Neuronal stem cell (in vitro differentiated cells): ENCODE data around the gene GET4.

Experiments used
- DNase-seq: peaks from one replicate; pipeline ENCODE4 v3.0.0-alpha.2; 2013; ENCODE audit warnings: low spot score
- H2AFZ ChIP-seq: one replicate; pipeline ENCODE4 v1.6.1; 2013; ENCODE audit warnings: mild to moderate bottlenecking, low read length, inconsistent platforms
- H2AK5ac ChIP-seq: 2 replicates; pipeline ENCODE4 v1.6.1; 2013; ENCODE audit warnings: low read depth, mild to moderate bottlenecking, inconsistent platforms, low read length, moderate library complexity, mixed read lengths
- H2BK120ac ChIP-seq: 2 replicates; pipeline ENCODE4 v1.6.1; 2013; ENCODE audit warnings: low read depth, mild to moderate bottlenecking, inconsistent platforms, low read length, moderate library complexity, mixed read lengths
- H2BK12ac ChIP-seq: one replicate; pipeline ENCODE4 v1.6.1; 2013; ENCODE audit warnings: low read length, inconsistent platforms
- H2BK15ac ChIP-seq: 2 replicates; pipeline ENCODE4 v1.6.1; 2013; ENCODE audit warnings: mild to moderate bottlenecking, low read length, inconsistent platforms, mixed read lengths
- H2BK5ac ChIP-seq: one replicate; pipeline ENCODE4 v1.6.1; 2013; ENCODE audit warnings: inconsistent platforms, mild to moderate bottlenecking, low read length, moderate library complexity
- H3K14ac ChIP-seq: one replicate; pipeline ENCODE4 v1.6.1; 2013; ENCODE audit warnings: low read length, inconsistent platforms
- H3K18ac ChIP-seq: 2 replicates; pipeline ENCODE4 v1.6.1; 2013; ENCODE audit warnings: low read length, inconsistent platforms
- H3K23ac ChIP-seq: 2 replicates; pipeline ENCODE4 v1.6.1; 2013; ENCODE audit warnings: low read depth, mild to moderate bottlenecking, mixed read lengths, low read length, inconsistent platforms; ENCODE audit not compliant: poor library complexity
- H3K27ac ChIP-seq: replicated peaks from 3 replicates; pipeline ENCODE4 v1.5.1; 2013; ENCODE audit warnings: low read length, inconsistent platforms
- H3K27me3 ChIP-seq, 3 experiments: 2 replicates each; pipeline ENCODE4 v1.6.1; 2013; ENCODE audit warnings: low read length in 3 of 3, mild to moderate bottlenecking in 2 of 3, inconsistent platforms in 1 of 3, low read depth in 1 of 3, mixed read lengths in 1 of 3, moderate library complexity in 1 of 3; ENCODE audit not compliant: control insufficient read depth in 3 of 3, insufficient read depth in 3 of 3
- H3K36me3 ChIP-seq, 2 donors: replicated peaks in 1 of 2; 2 replicates each; pipeline ENCODE4 v1.6.1; 2013; ENCODE audit warnings: low read length in 2 of 2; ENCODE audit not compliant: control insufficient read depth in 2 of 2, insufficient read depth in 2 of 2
- H3K4ac ChIP-seq: 2 replicates; pipeline ENCODE4 v1.6.1; 2013; ENCODE audit warnings: inconsistent platforms, mild to moderate bottlenecking, low read length, moderate library complexity
- H3K4me1 ChIP-seq, 2 donors: 1 replicate in 1 of 2; 2 replicates in 1 of 2; pipeline ENCODE4 v1.6.1; 2013; ENCODE audit warnings: low read length in 2 of 2, low read depth in 1 of 2; ENCODE audit not compliant: control insufficient read depth in 2 of 2, insufficient read depth in 1 of 2
- H3K4me2 ChIP-seq: one replicate; pipeline ENCODE4 v1.6.1; 2013; ENCODE audit warnings: mild to moderate bottlenecking, low read length, inconsistent platforms; ENCODE audit not compliant: insufficient read depth, poor library complexity, severe bottlenecking
- H3K4me3 ChIP-seq, 2 donors: 2 replicates each; pipeline ENCODE4 v1.5.1; 2013; ENCODE audit warnings: low read length in 2 of 2, mild to moderate bottlenecking in 2 of 2, inconsistent platforms in 1 of 2, moderate library complexity in 1 of 2
- H3K79me1 ChIP-seq: one replicate; pipeline ENCODE4 v1.6.1; 2013; ENCODE audit warnings: low read depth, mild to moderate bottlenecking, inconsistent platforms, low read length, moderate library complexity
- H3K9ac ChIP-seq: one replicate; pipeline ENCODE4 v1.6.1; 2013; ENCODE audit warnings: mild to moderate bottlenecking, low read depth, low read length, inconsistent platforms; ENCODE audit not compliant: poor library complexity
- H3K9me3 ChIP-seq, 2 donors: replicated peaks in 1 of 2; 2 replicates each; pipeline versions ENCODE3 to v1.6.1; 2013; ENCODE audit warnings: low read length in 2 of 2, mild to moderate bottlenecking in 2 of 2, inconsistent platforms in 1 of 2, low read depth in 1 of 2, mixed read lengths in 1 of 2, moderate library complexity in 1 of 2; ENCODE audit not compliant: control insufficient read depth in 2 of 2, insufficient read depth in 1 of 2
- H4K8ac ChIP-seq: one replicate; pipeline ENCODE4 v1.6.1; 2013; ENCODE audit warnings: low read depth, mild to moderate bottlenecking, inconsistent platforms, low read length, moderate library complexity
- H4K91ac ChIP-seq: one replicate; pipeline ENCODE4 v1.6.1; 2013; ENCODE audit warnings: low read length, low read depth, mild to moderate bottlenecking, inconsistent platforms; ENCODE audit not compliant: poor library complexity
- WGBS, 2 donors: extraction: QIAGEN DNeasy Blood & Tissue Kit; methylation state at CpG; one replicate each; pipeline ENCODE4 v1.1.7; 2013; ENCODE audit warnings: missing lambda C conversion rate in 2 of 2, mixed read lengths in 1 of 2; ENCODE audit not compliant: insufficient read length in 2 of 2, insufficient replicate concordance in 1 of 2; ENCODE audit errors: extremely low coverage in 2 of 2; 5-methylcytosine and 5-hydroxymethylcytosine counted together

The GET4 gene

DNA sequence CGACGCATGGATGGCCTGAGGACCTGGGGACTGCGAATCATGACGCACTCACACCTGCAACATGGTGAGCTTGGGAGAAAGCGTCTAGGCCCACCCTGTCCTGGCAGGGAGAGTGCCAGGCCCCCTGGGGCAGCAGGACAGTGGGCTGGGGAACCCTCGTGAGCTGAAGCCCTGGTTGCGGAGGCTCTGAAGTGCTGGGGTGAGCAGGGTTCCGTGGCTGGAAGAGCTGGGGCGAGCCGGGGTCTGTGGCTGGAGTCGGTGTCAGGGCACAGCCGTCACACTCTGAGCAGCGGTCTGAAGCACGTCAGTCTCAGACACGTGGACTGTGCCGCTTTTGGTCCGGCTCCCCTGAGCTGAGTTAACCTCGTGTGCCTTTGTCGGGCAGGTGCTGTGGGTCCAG, 39.4 kb upstream of the GET4 start:
- no peak overlapping the region for H4K8ac ChIP-seq
- H4K91ac ChIP-seq, result no peak overlapping the region
- no peak for DNase-seq
- no peak overlapping the region for H3K27ac ChIP-seq
- H3K9me3 ChIP-seq, result peaks cover 0 to 1% of the 10 kb centered on the region in 2 donors
- H3K79me1 ChIP-seq, result peaks cover 13% of the 10 kb centered on the region
- no peak overlapping the region for H3K18ac ChIP-seq
- no peak overlapping the region for H2BK15ac ChIP-seq
- peaks cover 15 to 84% of the 10 kb centered on the region in 2 donors for H3K36me3 ChIP-seq
- no peak overlapping the region for H3K4ac ChIP-seq
- no peak overlapping the region for H2AFZ ChIP-seq
- WGBS, 2 donors, result no CpG with 5 or more reads among the region's 19 CpGs
- no peak overlapping the region for H3K4me2 ChIP-seq
- no peak overlapping the region for H3K9ac ChIP-seq
- no peaks in the 10 kb centered on the region for H3K27me3 ChIP-seq
- H3K4me1 ChIP-seq, result peaks cover 2 to 3% of the 10 kb centered on the region in 2 donors
- H3K23ac ChIP-seq, result peak overlapping the region; percentile 49
- H2BK5ac ChIP-seq, result peak overlapping the region; percentile 55
- peak overlapping the region; percentile 41 for H3K14ac ChIP-seq
- H3K4me3 ChIP-seq, result no peak overlapping the region
- no peak overlapping the region for H2BK12ac ChIP-seq
- no peak overlapping the region for H2BK120ac ChIP-seq
- no peak overlapping the region for H2AK5ac ChIP-seq

DNA sequence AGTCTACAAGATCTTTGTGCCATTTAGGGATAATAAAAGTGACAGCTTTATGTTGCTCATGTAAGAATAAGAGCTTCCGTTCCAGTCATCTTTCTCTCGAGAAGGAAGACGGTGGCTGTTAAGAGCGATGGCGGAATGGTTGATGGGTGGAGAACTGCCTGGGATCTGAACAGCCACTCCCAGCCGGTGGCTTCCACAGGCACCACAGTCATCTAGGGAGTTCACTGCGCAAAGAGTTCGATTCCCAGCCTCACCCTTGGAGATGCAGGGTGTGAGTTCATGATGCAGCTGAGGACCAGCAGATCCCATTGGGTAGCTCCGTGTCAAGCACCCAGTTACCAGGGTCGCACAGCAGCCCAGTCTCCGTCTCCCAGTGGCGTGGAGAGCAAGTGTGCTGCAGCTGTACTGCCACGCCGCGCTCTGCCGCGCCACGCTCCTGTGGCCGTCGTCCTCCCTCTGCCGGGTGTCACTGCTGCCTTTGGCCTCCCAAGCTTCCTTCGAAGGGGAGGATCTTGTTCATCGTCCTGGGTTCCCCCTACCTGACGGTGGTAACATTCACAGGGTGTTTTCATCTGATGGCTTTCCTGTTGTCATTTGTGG, 36.3 kb upstream of the GET4 start:
- Histone ChIP-seq H3K18ac (no peak overlapping the region), H3K4me2 (no peak overlapping the region), H3K9me3 (peaks cover 0 to 1% of the 10 kb centered on the region in 2 donors), H3K4ac (no peak overlapping the region), H2BK12ac (no peak overlapping the region), H3K27ac (no peak overlapping the region), H4K91ac (no peak overlapping the region), H3K9ac (no peak overlapping the region), H3K27me3 (no peaks in the 10 kb centered on the region), H2BK120ac (no peak overlapping the region), H3K14ac (no peak overlapping the region), H2AFZ (no peak overlapping the region), H3K36me3 (peaks cover 30 to 92% of the 10 kb centered on the region in 2 donors), H2BK5ac (no peak overlapping the region), H3K4me1 (peaks cover 0 to 11% of the 10 kb centered on the region in 2 donors), H3K4me3 (no peak overlapping the region), H2AK5ac (no peak overlapping the region), H4K8ac (no peak overlapping the region), H3K79me1 (peaks cover 13% of the 10 kb centered on the region), H3K23ac (no peak overlapping the region), H2BK15ac (no peak overlapping the region)
- DNase-seq, result no peak
- no CpG with 5 or more reads among the region's 24 CpGs for WGBS, 2 donors

DNA sequence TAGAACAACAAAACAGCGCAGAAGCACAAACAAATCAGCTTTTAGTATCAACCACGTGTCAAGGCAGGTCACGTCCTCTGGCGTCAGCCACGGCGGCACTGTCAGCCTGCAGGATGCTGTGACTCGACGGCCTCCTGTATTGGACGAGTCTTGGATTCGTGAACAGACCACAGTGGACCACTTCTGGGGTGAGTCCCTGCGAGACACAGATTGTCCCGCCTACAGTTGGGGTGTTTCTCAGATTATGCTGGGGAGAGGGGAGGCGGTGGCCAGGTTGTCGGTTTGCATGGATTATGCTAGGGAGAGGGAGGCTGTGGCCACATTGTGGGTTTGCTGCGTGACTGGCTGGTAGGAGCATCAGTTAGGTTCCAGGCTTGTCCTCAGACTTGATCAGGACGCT, 34.4 kb upstream of the GET4 start:
- Histone ChIP-seq H4K8ac (peak overlapping the region; percentile 72), H2AFZ (no peak overlapping the region), H3K27me3 (no peaks in the 10 kb centered on the region), H3K4me1 (peaks cover 0 to 11% of the 10 kb centered on the region in 2 donors), H3K4me2 (no peak overlapping the region), H3K9ac (no peak overlapping the region), H3K4ac (no peak overlapping the region), H3K79me1 (peaks cover 13% of the 10 kb centered on the region), H2AK5ac (no peak overlapping the region), H3K18ac (no peak overlapping the region), H2BK5ac (no peak overlapping the region), H2BK120ac (no peak overlapping the region), H3K36me3 (peaks cover 30 to 88% of the 10 kb centered on the region in 2 donors), H3K4me3 (peak overlapping the region in 1 of 2 donors; percentile 44), H4K91ac (no peak overlapping the region), H3K14ac (no peak overlapping the region), H3K9me3 (peaks cover 4 to 6% of the 10 kb centered on the region in 2 donors), H2BK12ac (no peak overlapping the region), H3K27ac (no peak overlapping the region), H3K23ac (no peak overlapping the region), H2BK15ac (no peak overlapping the region)
- DNase-seq, result no peak
- no CpG with 5 or more reads among the region's 16 CpGs for WGBS, 2 donors

DNA sequence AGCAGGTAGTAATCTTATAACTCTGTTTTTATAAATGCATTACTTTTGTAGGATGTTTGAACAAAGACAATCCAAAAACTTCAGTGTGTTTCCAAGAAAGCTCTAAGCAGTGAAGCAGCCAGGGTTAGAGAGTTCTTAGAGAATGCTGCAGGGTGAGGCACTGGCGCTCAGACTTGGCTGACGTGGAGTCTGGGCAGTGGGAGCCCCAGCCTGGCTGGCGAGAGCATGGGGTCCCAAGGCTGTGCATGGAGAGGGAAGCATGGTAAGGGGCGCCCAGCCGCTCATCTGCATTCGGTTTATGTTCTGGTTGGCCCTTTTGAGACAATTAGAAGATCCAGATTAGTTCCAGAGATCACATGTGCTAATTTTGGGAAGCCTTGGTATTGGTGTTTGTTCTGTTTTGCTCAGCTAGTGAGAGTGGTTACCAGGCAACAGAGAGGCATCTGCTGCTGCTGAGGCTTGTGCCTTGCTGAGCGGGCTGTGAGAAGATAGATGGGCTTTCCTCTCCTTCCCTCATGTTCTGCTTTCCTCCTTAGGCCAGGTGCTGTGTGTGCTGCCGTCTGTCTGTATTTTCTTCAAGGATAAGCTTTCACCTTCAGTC, 33.8 kb upstream of the GET4 start:
- no CpG with 5 or more reads among the region's 8 CpGs for WGBS, 2 donors
- Histone ChIP-seq H3K79me1 (peaks cover 10% of the 10 kb centered on the region), H3K36me3 (peaks cover 29 to 82% of the 10 kb centered on the region in 2 donors), H2AFZ (no peak overlapping the region), H2BK5ac (no peak overlapping the region), H2BK120ac (no peak overlapping the region), H3K27ac (no peak overlapping the region), H3K18ac (no peak overlapping the region), H4K8ac (no peak overlapping the region), H3K4me3 (no peak overlapping the region), H3K14ac (no peak overlapping the region), H3K23ac (no peak overlapping the region), H4K91ac (no peak overlapping the region), H3K9me3 (peaks cover 5 to 6% of the 10 kb centered on the region in 2 donors), H3K4me2 (no peak overlapping the region), H2AK5ac (no peak overlapping the region), H3K4ac (no peak overlapping the region), H3K9ac (peak overlapping the region; percentile 15), H3K4me1 (peaks cover 0 to 11% of the 10 kb centered on the region in 2 donors), H2BK12ac (no peak overlapping the region), H2BK15ac (no peak overlapping the region), H3K27me3 (no peaks in the 10 kb centered on the region)
- no peak for DNase-seq
